GM18498 (cell line): ENCODE results near the gene OOSP4B.
"Not testable (repeated sequence)": the region's sequence is repeated elsewhere in the genome, so short reads cannot be mapped to it uniquely, and the experiment has no call there.

Experiments
- ATAC-seq: cut with Tn5 transposase; IDR thresholded peaks from one replicate; pipeline ENCODE4 v1.9.1; 2021; ENCODE audit warnings: mild to moderate bottlenecking, moderate library complexity; ENCODE audit not compliant: unreplicated experiment

Gene OOSP4B

DNA sequence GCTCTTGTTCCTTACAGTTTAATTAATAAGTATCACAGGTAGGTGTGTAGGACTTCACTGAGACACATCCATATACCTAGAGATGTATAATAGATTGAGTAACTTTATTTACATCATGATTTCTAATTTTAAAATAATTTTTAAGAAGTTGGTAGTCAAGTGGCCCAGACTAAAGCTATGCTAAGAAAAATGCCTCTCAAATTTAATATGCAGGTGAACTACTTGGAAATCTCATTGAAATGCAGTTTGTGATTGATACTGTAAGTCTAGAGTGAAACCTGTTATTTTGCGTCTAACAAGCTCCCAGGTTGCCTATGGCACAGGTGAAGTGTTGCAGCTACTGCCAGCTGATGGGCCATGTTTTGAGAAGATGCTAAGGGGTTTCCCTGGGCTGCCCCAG, at the start of gene OOSP4B:
Gene OOSP4B (plus strand): TSS at position 301 of the 400 bp plus-strand sequence.
- no peak for ATAC-seq

DNA sequence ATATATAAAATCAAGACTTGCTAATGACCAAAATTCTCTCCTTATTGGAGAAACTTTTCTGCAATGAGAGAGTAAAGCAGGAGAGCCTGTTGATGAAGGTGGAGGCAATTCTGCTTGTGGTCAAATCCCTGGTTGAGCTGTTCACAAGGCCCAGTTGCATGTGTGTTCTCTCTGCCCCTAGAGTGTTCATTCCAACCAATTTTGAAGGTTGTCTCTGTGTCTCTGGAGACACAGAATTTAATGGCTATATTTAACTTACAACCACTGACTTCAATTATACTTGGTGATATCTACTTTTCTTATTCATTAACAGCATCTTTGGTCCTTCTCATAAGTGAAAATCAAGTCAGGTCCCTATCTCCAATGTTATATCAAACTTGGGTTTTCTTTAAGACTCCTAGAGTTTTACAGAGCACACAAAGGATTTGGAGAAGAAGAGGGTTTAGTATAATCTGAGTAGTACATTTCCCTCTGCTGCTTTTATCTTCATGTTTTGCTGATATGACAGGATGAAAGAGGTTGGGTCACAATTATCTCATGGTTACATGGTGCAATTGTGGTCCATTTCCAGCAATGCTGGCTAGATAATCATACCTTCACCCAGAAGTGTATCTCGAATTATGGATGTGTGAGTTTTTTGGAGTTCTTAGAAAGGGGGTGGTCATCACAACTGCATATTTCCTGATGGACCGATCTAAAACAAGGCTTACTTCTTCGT, 49.1 kb upstream of the OOSP4B start:
- ATAC-seq: no peak

DNA sequence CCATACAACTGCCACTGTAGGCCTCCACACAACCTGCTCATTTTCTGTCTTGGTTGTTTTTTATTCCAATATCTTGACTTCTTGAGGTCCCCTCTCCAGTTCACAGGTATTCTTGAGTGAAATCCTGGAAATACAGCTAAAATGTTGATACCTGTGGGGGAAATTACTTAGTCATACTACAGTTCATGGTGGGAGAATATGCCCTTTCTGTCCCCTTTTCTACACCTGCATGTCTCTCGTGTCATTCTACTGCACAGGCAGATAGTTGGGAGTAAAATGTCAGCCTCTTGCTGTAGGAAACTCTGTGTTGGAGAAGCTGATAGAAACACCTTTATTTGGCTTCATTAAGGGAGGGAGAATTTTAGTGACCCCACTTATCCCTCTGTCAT, 48.6 kb upstream of the OOSP4B start:
- ATAC-seq: no peak

DNA sequence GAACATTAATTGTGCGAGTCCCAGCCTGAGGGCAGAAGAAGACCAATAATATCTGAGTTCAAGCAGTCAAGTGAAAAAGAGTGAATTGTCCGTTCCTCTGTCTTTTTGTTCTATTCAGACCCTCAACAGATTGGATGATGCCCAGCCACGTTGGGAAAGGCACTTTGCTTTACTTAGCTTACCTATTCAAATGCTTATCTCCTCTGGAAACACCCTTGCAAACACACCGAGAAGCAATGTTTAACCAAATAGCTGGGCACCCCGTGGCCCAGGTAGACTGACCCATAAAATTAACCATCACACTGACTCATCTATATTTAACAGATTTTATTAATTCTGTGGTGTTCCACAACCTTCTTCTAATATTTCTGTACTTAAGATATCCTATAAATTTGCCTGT, 43.9 kb upstream of the OOSP4B start:
- no peak for ATAC-seq

DNA sequence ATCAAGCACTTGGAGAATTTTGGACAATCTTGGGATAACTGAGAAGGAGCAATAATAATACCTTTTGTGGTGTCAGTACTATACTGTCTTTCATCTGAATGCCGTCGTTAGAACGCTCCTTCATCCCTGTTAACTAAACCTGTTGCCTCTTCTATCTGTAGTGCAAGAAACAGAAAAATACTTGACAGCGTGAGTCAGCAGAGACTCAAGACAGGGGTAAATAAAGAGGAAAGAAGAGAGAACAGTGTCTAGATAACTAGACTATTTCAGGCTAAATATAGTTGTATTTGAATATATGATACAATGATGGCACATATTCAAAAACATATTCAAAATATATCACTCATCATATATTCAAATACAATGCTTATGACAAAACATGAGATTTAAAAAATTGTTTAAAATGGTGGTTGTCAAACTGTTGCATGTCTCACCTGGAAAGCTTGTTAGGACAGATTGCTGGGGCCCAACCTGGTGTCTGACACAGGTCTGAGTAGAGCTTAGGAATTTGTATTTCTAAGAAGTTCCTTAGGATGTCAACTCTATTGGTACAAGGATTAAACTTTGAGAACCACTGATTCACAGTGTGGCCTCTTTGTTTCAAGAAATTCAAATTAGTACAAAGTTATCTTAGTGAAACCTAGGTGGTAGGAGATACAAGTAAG, 35.7 kb upstream of the OOSP4B start:
- ATAC-seq: no peak

DNA sequence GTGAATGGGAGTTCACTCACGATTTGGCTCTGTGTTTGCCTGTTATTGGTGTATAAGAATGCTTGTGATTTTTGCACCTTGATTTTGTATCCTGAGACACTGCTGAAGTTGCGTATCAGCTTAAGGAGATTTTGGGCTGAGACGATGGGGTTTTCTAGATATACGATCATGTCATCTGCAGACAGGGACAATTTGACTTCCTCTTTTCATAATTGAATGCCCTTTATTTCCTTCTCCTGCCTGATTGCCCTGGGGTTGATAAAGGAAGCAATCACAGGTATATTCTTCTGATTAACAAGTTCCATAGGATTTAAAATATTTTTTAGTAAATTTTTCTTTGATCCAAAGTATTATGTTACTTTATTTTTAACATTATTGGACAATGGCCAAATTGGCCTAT, 34.9 kb upstream of the OOSP4B start:
- not testable (repeated sequence) for ATAC-seq

DNA sequence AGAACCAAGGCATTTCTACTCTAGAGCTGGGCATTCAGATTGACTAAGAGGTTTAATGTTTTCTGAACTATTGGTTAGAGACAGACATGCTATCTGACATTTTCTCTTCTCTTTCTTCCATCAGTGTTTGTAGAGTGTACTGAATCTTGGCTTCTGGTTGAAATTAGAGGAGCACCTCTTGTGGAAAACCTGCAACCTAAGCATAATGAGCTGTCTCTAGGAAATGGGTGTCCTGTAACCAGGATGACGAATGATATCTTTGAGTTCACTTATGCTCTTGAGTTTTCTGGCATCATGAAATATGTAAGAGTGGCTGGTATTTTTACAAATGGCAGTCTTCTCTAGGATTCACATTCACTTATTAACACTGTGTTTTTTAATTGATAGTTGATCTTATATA, 33.8 kb upstream of the OOSP4B start:
- no peak for ATAC-seq

DNA sequence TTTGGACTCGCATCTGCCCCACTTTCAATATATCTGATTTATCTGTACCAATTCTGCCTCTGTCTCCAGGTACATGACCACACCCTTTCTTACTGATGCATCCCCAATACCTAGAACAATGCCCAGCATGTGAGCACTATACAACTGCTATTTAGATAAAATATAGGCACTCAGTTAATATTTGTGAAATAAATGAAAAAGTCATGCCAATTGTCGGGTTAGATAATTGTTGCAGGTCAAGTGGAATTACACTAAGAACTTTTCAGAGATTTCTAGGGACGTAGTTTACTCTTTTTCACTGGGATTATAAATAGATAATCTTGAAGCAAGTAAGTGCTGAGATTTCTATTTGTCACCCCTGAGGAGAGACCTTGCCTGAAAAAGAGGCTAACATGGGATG, 32.6 kb upstream of the OOSP4B start:
- ATAC-seq: no peak

DNA sequence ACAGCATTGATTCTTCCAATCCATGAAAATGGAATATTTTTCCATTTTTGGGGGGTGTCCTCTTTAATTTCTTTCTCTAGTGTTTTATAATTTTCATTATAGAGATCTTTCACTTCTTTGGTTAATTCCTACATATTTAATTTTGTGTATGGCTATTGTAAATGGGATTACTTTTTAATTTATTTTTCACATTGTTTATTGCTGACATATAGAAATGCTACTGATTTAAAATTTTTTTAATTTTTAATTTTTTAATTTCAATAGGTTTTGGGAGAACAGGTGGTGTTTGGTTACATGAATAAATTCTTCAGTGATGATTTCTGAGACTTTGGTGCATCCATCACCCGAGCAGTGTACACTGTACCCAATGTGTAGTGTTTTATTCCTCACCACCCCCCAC, 26.6 kb upstream of the OOSP4B start:
- no peak for ATAC-seq

DNA sequence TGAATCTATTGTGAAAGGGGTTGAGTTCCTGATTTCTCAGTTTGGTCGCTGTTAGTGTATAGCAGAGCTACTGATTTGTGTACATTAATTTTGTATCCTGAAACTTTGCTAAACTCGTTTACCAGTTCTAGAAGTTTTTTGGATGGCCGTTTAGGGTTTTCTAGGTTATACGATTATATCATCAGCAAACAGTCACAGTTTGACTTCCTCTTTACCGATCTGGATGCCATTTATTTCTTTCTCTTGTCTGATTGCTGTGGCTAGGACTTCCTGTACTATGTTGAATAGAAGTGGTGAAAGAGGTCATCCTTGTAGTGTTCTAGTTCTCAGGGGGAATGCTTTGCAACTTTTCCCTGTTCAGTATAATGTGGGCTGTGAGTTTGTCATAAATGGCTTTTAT, 24.6 kb upstream of the OOSP4B start:
- no peak for ATAC-seq

DNA sequence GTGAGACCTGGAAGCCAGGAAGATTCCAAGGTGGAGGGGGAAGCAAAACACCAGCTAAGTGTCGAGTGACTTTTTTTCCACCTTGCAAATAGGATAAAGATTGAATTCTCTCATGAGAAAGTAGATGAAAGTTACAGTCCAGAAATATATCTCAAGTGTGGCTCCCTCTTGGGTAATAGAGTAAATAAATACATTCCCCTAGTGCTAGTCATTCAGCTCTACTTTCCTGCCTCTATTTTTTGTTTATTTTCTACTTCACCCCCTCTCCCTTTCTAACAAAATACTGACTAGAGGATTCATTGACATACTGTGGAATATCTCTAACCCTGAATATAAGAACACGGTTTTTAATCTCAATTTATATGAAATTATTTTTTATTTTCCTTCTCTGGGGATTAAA, 19.2 kb upstream of the OOSP4B start:
- no peak for ATAC-seq

DNA sequence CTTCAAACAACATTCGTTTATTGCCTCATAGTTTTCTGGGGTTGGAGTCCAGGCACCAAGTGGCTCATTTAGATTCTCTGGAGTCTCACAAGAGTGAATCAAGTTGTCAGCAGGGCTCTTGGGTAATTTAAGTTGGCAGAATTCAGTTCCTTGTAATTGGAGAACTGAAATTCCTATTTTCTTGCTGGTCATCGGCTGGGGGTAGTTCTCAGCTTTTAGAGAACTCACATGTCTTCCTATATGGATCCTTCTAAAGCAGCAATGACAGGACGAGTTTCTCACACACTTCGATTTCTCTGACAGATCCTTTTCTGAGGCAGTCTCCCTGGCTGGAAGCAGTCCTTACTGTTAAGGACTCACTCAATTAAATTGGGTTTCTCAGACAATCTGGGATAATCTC, 17.3 kb upstream of the OOSP4B start:
- ATAC-seq: no peak

DNA sequence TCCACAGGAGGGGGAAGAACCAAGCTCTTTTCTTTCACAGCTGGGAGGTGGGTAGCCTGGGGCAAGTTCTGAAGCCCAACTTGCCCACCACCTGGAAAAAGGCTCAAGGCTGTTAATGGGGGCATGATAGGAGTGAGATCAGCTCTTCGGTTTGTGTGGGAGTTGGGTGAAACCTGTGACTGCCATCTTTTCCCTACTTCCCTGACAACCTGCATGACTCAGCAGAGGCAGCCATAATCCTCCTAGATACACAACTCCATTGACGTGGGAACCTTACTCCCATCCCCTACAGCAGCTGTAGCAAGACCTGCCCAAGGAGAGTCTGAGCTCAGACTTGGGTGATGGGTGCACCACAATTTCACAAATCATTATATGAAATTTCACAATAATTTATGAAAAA, 13.3 kb upstream of the OOSP4B start:
- no peak for ATAC-seq

DNA sequence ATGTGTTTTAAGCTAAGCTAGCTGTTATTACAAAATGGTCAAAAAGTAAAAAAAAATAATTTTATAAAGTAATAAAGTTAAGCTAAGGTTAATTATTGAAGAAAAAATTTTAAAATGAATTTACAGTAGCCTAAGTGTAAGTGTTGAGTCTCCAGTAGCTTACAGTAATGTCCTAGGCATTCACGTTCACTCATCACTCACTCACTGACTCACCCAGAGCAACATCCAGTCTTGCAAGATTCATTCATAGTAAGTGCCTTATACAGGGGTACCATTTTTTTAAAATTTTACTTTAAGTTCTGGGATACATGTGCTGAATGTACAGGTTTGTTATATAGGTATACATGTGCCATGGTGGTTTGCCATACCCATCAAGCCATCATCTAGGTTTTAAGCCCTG, 11.6 kb upstream of the OOSP4B start:
- no peak for ATAC-seq

DNA sequence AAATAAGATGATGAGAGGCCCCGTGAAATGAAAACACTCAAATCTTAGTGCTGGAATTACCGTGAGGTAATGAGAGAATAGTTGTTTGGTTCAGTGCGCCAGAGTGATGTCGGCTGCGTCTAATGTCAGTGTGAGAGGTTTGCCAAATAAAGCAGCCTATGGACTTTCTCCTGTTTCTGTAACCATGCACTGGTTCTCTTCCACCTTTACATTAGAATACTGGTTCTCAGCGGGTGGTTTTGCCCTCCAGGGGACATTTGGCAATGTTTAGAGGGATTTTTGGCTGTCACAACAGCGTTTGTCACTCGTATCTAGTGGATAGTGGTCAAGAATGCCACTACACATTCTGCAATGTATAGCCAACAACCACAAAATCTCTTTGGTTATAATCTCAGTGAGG, 1.1 kb downstream of the OOSP4B start:
- no peak for ATAC-seq

DNA sequence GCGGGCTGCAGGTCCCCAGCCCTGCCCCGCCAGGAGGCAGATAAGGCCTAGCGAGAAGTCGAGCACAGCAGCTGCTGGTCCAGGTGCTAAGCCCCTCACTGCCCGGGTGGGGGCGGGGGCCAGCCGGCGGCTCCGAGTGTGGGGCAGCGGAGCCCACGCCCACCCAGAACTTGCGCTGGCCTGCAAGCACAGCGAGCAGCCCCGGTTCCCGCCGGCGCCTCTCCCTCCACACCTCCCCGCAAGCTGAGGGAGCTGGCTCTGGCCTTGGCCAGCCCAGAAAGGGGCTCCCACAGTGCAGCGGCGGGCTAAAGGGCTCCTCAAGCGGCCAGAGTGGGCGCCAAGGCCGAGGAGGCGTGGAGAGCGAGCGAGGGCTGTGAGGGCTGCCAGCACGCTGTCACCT, 3.4 kb downstream of the OOSP4B start:
- not testable (repeated sequence) for ATAC-seq

DNA sequence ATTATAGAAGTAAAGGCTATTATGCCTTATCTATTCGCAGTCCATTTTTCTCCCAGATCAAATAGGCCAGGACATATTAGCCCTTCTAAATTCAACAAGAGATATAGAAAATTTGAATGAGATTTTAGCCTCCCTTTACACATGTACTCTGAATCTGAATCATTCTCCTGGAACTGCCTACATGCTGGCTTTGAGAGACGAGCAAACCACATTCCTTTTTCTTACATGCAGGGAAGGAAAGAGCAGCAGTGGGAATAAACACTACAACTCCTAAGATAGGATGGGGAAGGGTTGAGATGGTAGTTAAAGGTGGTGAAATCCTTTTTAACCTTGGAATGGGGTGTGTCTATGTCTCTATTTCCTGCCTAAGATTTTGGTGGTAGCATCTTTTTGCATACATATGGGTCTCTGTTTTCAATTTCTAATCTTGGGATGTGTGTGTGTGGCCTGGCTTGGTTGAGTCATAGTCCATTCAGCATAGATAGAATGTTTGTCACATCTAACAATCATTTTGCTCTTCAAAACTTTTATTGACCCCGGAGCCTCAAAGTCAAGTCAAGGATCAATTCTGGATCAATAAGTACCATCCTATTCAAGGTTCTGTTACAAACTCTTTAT, 12.1 kb downstream of the OOSP4B start:
- ATAC-seq: no peak

DNA sequence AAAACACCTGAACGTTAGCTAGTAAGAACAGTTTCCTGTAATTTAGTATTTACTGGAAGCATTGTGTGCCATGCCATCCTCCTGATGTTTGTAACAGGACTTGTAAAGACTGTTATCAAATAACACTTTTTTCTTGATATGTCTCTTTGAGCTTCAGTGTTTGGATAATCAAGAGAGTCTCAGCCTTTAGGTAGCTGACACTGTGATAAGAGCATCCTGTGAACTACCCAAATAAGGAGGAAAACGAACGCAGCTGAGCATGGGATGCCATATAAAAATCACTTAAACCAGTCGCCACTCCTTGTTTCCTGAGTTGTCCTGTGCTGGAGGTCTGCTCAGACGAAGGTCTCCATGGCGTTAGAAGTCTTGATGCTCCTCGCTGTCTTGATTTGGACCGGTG, 23.1 kb downstream of the OOSP4B start, which contains the start of gene OOSP2:
Gene OOSP2 (plus strand): TSS at position 301 of the 400 bp plus-strand sequence. CDS start 51 bp downstream, at position 352.
- ATAC-seq: no peak

DNA sequence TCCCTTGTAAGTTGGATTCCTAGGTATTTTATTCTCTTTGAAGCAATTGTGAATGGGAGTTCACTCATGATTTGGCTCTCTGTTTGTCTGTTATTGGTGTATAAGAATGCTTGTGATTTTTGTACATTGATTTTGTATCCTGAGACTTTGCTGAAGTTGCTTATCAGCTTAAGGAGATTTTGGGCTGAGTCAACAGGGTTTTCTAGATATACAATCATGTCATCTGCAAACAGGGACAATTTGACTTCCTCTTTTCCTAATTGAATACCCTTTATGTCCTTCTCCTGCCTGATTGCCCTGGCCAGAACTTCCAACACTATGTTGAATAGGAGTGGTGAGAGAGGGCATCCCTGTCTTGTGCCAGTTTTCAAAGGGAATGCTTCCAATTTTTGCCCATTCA, 33.4 kb downstream of the OOSP4B start:
- not testable (repeated sequence) for ATAC-seq

DNA sequence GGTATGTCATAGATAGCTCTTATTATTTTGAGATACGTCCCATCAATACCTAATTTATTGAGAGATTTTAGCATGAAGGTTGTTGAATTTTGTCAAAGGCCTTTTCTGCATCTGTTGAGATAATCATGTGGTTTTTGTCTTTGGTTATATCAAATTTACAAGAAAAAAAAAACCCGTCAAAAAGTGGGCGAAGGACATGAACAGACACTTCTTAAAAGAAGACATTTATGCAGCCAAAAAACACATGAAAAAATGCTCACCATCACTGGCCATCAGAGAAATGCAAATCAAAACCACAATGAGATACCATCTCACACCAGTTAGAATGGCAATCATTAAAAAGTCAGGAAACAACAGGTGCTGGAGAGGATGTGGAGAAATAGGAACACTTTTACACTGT, 33.9 kb downstream of the OOSP4B start:
- not testable (repeated sequence) for ATAC-seq

DNA sequence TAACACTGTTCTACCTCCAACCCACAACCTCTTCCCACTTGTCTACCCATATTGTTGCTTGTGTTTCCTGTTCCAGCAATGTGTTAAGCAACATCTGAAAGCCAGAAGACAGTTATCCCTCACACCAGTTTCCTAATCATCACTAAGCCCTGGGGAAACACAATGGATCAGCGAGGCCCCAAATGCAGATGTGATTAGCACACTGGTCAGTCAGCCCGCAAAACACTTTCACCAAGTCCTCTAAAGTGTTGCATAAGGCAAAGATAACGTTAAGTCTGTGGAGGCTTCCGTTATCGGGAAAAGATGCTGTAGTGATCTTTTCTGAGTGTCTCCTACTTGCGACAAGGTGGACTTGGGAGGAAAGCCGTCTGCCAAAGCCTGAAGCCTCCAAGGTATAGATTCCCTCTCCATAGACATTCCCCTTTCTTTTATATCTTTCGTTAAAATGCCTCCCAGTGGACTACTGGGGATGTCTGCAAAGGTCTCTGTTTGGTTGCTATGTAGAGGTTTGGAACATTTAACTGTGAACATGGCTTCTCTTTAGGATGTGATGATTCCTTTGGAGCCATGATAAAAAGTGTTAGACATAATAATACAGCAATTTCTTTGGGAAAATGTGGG, 39.5 kb downstream of the OOSP4B start, which contains the start of gene MS4A3:
Gene MS4A3 (plus strand): TSS at position 317 of the 621 bp plus-strand sequence. CDS start 4,496 bp downstream, outside the sequence.
- ATAC-seq: no peak

DNA sequence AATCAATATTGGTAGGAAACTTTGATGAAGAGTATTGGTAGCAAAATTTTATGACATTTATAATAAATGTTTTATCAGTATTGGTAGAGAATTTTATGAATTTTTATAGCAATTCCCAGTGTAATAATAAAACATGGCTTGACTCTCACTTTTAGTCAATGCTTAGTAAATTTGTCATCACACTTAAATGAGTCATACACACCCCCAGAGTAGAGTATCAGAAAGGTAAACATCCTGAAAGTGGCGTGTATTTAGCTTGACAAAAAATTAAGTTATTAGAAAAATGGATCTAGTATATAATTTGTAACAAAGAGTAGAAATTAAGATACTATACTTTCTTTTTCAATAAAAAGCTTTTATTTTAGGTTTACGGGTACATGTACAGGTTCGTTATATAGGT, 42.1 kb downstream of the OOSP4B start:
- ATAC-seq: no peak
